ENCODE data around the gene CLDN14. TPM values are rescaled to one million over a fixed set of nuclear protein-coding genes. Genes with fewer than 3 reads are reported as not detected.

The CLDN14 gene
- total RNA-seq, 1 experiment from 2014 or later, result not detected

- POLR2A ChIA-PET, result no interaction called here
- intact Hi-C loops (cut with micrococcal nuclease), result no loop called here
- no TSS peak for BruUV-seq (replicated peaks)
- Mint-ChIP-seq H3K27me3 (ENCODE audit: insufficient read depth, unreplicated experiment) (no peaks in the 10 kb centered on the region), H3K9me3 (ENCODE audit: unreplicated experiment) (no peaks in the 10 kb centered on the region), H3K4me1 (ENCODE audit: insufficient read depth, unreplicated experiment) (peaks cover 6% of the 10 kb centered on the region), H3K36me3 (ENCODE audit: insufficient read depth, unreplicated experiment) (peaks cover 5% of the 10 kb centered on the region), H3K27ac (ENCODE audit: low read depth, unreplicated experiment) (no peak overlapping the region), H3K4me3 (ENCODE audit: unreplicated experiment) (no peak overlapping the region)
- no peak for TF ChIP-seq CTCF (IDR thresholded peaks at IDR 0.05; ENCODE audit: unreplicated experiment)
- CTCF ChIA-PET, result no interaction called here
- DNase-seq (ENCODE audit: unreplicated experiment), result no peak
These were observed 1.7 kb upstream of the CLDN14 start for GRCh38 chr21:36481639-36482038.

- Mint-ChIP-seq H3K36me3 (ENCODE audit: insufficient read depth, unreplicated experiment) (peaks cover 5% of the 10 kb centered on the region), H3K27ac (ENCODE audit: low read depth, unreplicated experiment) (no peak overlapping the region), H3K9me3 (ENCODE audit: unreplicated experiment) (no peaks in the 10 kb centered on the region), H3K4me3 (ENCODE audit: unreplicated experiment) (no peak overlapping the region), H3K27me3 (ENCODE audit: insufficient read depth, unreplicated experiment) (no peaks in the 10 kb centered on the region), H3K4me1 (ENCODE audit: insufficient read depth, unreplicated experiment) (peaks cover 6% of the 10 kb centered on the region)
- DNase-seq (ENCODE audit: unreplicated experiment), result no peak
- intact Hi-C loops (cut with micrococcal nuclease), result no loop called here
- no peak for TF ChIP-seq CTCF (IDR thresholded peaks at IDR 0.05; ENCODE audit: unreplicated experiment)
- POLR2A ChIA-PET, result no interaction called here
- CTCF ChIA-PET, result no interaction called here
- BruUV-seq (replicated peaks), result no TSS peak
These were observed 696 bp upstream of the CLDN14 start for GRCh38 chr21:36480618-36481017.

- H3K27me3 Mint-ChIP-seq (ENCODE audit: insufficient read depth, unreplicated experiment), result no peaks in the 10 kb centered on the region
- POLR2A ChIA-PET, result interaction anchor here (0.6 kb wide), 1 partner anchor 15 kb away, joined by 3 read pairs; no protein-coding TSS in a partner anchor
- BruUV-seq (replicated peaks), result no TSS peak
- no peak for DNase-seq (ENCODE audit: unreplicated experiment)
- no peak overlapping the region for H3K4me3 Mint-ChIP-seq (ENCODE audit: unreplicated experiment)
- no peak overlapping the region for H3K27ac Mint-ChIP-seq (ENCODE audit: low read depth, unreplicated experiment)
- peaks cover 6% of the 10 kb centered on the region for H3K4me1 Mint-ChIP-seq (ENCODE audit: insufficient read depth, unreplicated experiment)
- no peaks in the 10 kb centered on the region for H3K9me3 Mint-ChIP-seq (ENCODE audit: unreplicated experiment)
- TF ChIP-seq CTCF (IDR thresholded peaks at IDR 0.05; ENCODE audit: unreplicated experiment), result no peak
- CTCF ChIA-PET, result interaction anchor here (1.1 to 2.1 kb wide), 4 partner anchors 9 to 152 kb away, joined by 3 to 6 read pairs (median 4); no protein-coding TSS in a partner anchor
- H3K36me3 Mint-ChIP-seq (ENCODE audit: insufficient read depth, unreplicated experiment), result peaks cover 5% of the 10 kb centered on the region
- intact Hi-C loops (cut with micrococcal nuclease), result loop anchor here (2.0 kb wide), 1 partner anchor 48 kb away; no protein-coding TSS in a partner anchor
These were observed 981 bp downstream of the CLDN14 start for GRCh38 chr21:36478941-36479340.

- peak; percentile 48 for DNase-seq (ENCODE audit: unreplicated experiment)
- Mint-ChIP-seq H3K27ac (ENCODE audit: low read depth, unreplicated experiment) (no peak overlapping the region), H3K9me3 (ENCODE audit: unreplicated experiment) (no peaks in the 10 kb centered on the region), H3K36me3 (ENCODE audit: insufficient read depth, unreplicated experiment) (peaks cover 5% of the 10 kb centered on the region), H3K4me3 (ENCODE audit: unreplicated experiment) (no peak overlapping the region), H3K4me1 (ENCODE audit: insufficient read depth, unreplicated experiment) (peaks cover 6% of the 10 kb centered on the region), H3K27me3 (ENCODE audit: insufficient read depth, unreplicated experiment) (no peaks in the 10 kb centered on the region)
- CTCF ChIA-PET, result interaction anchor here (0.5 to 2.1 kb wide), 4 partner anchors 56 to 501 kb away, joined by 3 to 6 read pairs (median 4); no protein-coding TSS in a partner anchor
- no TSS peak for BruUV-seq (replicated peaks)
- intact Hi-C loops (cut with micrococcal nuclease), result loop anchor here (2.0 kb wide), 1 partner anchor 47 kb away; no protein-coding TSS in a partner anchor
- no peak for TF ChIP-seq CTCF (IDR thresholded peaks at IDR 0.05; ENCODE audit: unreplicated experiment)
- POLR2A ChIA-PET, result interaction anchor here (0.6 kb wide), 1 partner anchor 221 kb away, joined by 3 read pairs; the partner anchor contains the start of gene SIM2
These were observed 1.7 kb downstream of the CLDN14 start for GRCh38 chr21:36478207-36478701.
